Coronary artery (tissue), 2 donors: ENCODE results near the gene REEP6.
"Not testable (repeated sequence)": the region's sequence is repeated elsewhere in the genome, so short reads cannot be mapped to it uniquely, and the experiment has no call there.

Experiments used
- DNase-seq: peaks from one replicate; pipeline ENCODE4 v3.0.0-alpha.2; 2017; ENCODE audit warnings: low spot score
- H3K27ac ChIP-seq, 2 donors: fragments of 200-600 bp; sonication (generic); one replicate each; pipeline ENCODE4 v1.5.1; 2016 to 2019
- H3K4me3 ChIP-seq: fragments of 200-600 bp; sonication (generic); 2 replicates; pipeline ENCODE4 v1.5.1; 2016; ENCODE audit warnings: mild to moderate bottlenecking, moderate library complexity
- CTCF ChIP-seq: fragments of 200-600 bp; sonication (generic); IDR thresholded peaks from one replicate; pipeline ENCODE4 v1.5.1; 2019; ENCODE audit warnings: antibody characterized with exemption

REEP6 gene

GRCh38 chr19:1525343-1525742, 34.4 kb downstream of the REEP6 start:
- no peak for TF ChIP-seq CTCF
- no peak for DNase-seq
- Histone ChIP-seq H3K27ac (no peak overlapping the region), H3K4me3 (no peak overlapping the region)

DNA sequence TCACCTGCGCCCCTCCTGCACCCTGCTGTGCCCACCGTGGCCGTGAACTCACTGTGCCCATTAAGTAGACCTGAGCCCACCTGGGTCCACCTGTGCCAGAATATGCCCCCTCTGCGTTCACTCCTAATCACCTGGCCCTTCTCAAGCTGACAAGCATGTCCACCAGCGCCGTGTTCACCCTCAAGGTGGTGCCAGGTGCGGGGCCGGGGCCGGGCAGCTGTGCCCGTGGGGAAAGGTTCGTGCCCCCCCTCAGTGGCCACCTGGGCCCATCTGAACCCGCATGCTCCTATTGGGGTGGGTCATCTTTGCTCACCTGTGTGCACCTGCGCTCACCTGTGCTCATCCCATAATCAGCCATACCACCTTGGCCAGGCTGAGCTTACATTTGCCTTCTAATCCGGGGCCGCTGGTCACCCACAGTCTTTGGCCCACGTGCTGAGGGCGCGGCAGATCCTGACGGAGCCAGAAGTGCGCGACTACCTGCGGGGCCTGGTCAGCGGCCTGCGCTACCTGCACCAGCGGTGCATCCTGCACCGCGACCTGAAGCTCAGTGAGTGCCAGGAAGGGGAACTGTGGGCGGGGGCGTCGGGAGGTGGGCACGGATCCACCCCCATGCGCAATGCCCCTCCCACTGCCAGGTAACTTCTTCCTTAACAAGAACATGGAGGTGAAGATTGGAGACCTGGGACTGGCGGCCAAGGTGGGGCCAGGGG, 35.2 kb downstream of the REEP6 start:
- Histone ChIP-seq H3K27ac (no peak overlapping the region), H3K4me3 (no peak overlapping the region)
- DNase-seq = no peak
- no peak for TF ChIP-seq CTCF

DNA sequence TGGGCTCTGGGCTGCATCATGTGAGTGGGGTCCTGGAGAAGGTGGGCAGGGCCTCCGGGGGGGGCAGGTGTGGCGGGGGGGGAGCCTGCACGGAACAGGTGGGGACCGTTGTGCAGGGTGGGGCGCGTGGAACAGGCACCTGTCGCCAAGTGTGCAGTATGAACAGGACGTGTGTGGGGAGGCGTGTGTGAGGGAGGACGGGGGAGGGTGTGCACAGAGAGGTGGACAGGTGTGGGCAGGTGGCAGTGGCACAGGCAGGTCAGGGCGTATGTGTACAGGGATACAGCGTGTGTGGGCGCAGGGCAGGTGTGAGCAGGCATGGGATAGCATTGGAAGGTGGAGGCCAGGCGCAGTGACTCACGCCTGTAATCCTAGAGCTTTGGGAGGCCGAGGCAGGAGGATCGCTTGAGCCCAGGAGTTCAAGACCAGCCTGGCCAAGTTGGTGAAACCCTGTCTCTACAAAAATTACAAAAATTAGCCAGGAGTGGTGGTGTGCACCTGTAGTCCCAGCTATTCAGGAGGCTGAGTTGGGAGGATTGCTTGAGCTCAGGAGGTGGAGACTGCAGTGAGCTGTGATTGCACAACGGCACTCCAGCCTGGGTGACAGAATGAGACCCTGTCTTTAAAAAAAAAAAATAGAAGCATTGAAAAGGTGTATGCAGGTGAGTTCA, 36.1 kb downstream of the REEP6 start:
- no peak for TF ChIP-seq CTCF
- Histone ChIP-seq H3K27ac (no peak overlapping the region), H3K4me3 (no peak overlapping the region)
- DNase-seq = no peak

- TF ChIP-seq CTCF = no peak
Observed at GRCh38 chr19:1527650-1528309, 36.8 kb downstream of the REEP6 start.

DNA sequence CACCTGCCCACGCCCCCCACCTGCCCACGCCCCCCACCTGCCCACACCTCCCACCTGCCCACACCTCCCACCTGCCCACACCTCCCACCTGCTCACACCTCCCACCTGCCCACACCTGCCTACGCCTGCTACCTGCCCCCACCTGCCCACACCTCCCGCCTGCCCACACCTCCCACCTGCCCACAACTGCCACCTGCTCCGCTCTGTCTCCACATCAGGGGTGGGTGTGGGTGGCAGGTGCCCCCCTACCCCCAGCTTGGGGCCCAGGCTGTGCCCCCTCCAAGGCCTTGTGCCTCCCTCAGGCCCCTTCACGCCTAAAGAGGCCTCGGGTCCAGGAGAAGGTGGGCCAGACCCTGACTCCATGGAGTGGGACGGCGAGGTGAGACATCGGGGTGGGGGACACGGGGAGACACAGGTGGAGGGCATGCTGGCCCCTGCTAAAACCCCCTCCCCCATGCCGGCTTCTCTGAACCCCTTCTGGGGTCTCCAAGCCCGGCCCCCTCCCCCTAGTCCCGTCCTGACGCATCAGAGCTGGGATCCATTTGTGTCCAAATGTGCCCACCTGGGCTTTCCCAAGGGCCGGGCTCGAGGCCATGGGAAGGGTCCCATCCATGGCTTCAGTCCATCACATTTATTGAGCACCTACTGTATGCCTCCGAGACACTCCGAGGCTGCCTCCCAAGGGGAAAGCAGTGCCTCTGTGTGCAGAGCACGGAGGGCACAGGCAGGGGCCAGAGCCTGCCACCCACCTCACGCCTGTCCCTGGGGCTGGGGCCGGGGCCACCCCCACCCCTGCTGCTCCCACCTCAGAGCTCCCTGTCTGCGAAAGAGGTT, 37.8 kb downstream of the REEP6 start:
- DNase-seq = no peak
- no peak overlapping the region for H3K4me3 ChIP-seq
- no peak overlapping the region for H3K27ac ChIP-seq
- no peak for TF ChIP-seq CTCF

More at GRCh38 chr19:1527650-1528309, 36.8 kb downstream of the REEP6 start:
- Histone ChIP-seq H3K4me3 (no peak overlapping the region), H3K27ac (no peak overlapping the region)
- DNase-seq = no peak

GRCh38 chr19:1529430-1529816, 38.4 kb downstream of the REEP6 start:
- Histone ChIP-seq H3K4me3 (no peak overlapping the region), H3K27ac (no peak overlapping the region)
- no peak for TF ChIP-seq CTCF
- DNase-seq = no peak

DNA sequence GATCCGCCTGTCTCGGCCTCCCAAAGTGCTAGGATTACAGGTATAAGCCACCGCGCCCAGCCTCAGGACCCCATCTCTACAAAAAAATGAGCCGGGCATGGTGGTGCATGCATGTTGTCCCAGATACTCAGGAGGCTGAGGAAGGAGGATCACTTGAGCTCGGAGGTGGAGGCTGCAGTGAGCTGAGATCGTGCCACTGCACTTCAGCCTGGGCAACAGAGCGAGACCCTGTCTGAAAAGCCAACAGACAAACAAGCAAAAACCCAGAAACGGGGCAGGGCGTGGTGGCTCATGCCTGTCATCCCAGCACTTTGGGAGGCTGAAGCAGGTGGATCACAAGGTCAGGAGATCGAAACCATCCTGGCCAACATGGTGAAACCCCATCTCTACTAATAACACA, 39.9 kb downstream of the REEP6 start:
- not testable (repeated sequence) for H3K4me3 ChIP-seq, H3K27ac ChIP-seq, DNase-seq
